ENCODE results near the gene WASL.

- TF ChIP-seq EZH2 (conservative IDR thresholded peaks at IDR 0.05; ENCODE audit: low read depth, low read length) (no peak), NFE2L2 (IDR thresholded peaks at IDR 0.05; ENCODE audit: low read length) (no peak), CREB3 (CRISPR knock-in tag; IDR thresholded peaks at IDR 0.05) (no peak), PRPF4 (IDR thresholded peaks at IDR 0.05; ENCODE audit: low read depth, low read length, poor library complexity, severe bottlenecking) (no peak), DPF2 (CRISPR knock-in tag; IDR thresholded peaks at IDR 0.05; ENCODE audit: borderline replicate concordance, low read depth) (no peak), ZNF720 (CRISPR knock-in tag; IDR thresholded peaks at IDR 0.05) (no peak), CTCF (CRISPR knock-in tag; IDR thresholded peaks at IDR 0.05) (no peak), NR3C1 (CRISPR knock-in tag; IDR thresholded peaks at IDR 0.05) (no peak), HNRNPUL1 (IDR thresholded peaks at IDR 0.05; ENCODE audit: low read depth, low read length) (no peak), CBX1 (IDR thresholded peaks at IDR 0.05; ENCODE audit: low read depth) (no peak), NCOA2 (CRISPR knock-in tag; IDR thresholded peaks at IDR 0.05) (no peak), FOXM1 (CRISPR knock-in tag; IDR thresholded peaks at IDR 0.05) (no peak), POLR2A (IDR thresholded peaks at IDR 0.05; ENCODE audit: insufficient read depth in 1 of 2, low read depth in 2 of 2, low read length in 2 of 2) (no peak)
Observed at GRCh38 chr7:123679614-123680013, 69.2 kb downstream of the WASL start.
